ENCODE results near the gene MMS19.
"Not testable (repeated sequence)": the region's sequence is repeated elsewhere in the genome, so short reads cannot be mapped to it uniquely, and the experiment has no call there.

Gene MMS19

DNA sequence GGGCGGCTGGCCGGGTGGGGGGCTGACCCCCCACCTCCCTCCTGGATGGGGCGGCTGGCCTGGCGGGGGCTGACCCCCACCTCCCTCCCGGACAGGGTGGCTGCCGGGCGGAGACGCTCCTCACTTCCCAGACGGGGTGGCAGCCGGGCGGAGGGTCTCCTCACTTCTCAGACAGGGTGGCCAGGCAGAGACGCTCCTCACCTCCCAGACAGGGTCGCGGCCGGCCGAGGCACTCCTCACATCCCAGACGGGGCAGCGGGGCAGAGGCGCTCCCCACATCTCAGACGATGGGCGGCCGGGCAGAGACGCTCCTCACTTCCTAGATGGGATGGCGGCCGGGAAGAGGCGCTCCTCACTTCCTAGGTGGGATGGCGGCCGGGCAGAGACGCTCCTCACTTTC lies 30.7 kb upstream of the MMS19 start:
- DNase-seq = not testable (repeated sequence)

DNA sequence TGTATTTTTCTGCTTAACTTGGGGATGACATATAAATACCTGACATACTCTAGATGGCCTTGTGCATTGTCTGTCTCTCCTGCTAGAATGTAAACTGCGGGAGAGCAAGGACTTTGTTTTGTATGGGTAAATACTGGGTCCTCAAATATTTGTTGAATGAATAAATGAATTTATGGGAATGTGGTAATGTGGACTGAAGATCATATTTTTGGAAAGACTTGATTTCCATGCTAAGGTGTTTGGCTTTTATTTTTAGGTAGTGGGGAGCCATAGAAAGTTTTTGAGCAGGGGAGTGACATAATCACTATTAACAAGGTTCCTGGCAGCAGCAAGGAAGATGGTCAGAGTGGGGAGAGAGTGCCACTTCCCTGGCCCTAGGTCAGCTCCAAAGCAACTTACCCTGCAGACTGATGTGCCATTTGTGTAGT lies 27.5 kb upstream of the MMS19 start:
- DNase-seq = no peak

DNA sequence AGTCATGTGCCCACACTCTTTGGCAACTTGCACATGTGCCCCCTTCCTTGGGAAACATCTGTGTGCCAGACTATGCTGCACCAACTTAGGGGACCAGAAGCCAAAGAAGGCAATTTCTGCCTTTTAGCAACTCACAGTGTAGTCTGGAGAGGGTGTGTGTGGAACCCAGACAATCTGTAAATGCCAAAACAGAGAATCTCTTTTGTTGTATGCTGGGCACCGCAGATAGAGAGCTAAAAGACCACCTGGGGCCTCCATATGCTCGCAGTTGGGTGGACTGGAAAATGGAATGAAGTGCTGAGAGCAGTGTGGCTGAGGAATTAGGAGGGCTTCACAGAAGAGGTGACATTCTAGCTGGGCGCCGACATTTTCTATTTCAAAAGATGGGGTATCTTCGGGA lies 26.9 kb upstream of the MMS19 start:
- DNase-seq = no peak

DNA sequence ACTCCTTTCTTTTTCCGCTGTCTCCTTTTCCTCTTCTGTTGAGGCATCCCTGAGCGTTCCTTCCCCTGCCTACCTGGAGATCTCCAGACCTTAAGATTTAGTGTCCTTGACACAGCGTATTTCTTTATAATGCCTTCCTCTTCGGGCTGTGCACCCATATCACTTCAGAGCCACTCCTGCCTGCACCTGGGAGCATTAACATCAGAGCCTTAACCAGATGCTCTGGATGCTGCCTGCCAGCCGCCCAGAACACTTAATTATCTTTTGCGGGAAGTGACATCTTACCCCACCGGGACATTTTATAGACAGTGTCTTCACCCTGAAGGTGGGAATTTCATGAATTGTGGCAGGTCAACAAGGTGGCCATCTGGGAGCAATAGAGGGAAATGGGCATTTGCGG lies 24.7 kb upstream of the MMS19 start:
- no peak for DNase-seq

DNA sequence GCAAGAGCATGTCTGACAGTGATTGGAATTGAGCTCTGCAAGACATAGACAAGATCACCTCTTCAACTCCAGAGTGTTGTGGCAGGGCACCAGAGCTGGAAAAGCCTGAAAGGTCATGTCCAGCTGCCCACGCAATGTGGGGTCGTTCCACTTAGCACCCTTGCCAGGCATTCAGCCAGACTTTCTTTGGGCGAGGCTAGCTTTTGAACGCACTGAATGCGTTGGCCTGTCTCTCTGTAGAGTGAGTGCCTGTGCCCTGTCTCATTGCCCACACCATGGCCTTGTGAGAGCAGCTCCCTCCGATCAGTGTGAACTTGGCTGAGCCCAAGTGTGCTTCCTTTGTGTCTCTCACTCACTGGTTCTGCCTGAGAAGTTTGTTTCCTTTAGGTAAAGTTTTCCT lies 23.8 kb upstream of the MMS19 start:
- DNase-seq = no peak

DNA sequence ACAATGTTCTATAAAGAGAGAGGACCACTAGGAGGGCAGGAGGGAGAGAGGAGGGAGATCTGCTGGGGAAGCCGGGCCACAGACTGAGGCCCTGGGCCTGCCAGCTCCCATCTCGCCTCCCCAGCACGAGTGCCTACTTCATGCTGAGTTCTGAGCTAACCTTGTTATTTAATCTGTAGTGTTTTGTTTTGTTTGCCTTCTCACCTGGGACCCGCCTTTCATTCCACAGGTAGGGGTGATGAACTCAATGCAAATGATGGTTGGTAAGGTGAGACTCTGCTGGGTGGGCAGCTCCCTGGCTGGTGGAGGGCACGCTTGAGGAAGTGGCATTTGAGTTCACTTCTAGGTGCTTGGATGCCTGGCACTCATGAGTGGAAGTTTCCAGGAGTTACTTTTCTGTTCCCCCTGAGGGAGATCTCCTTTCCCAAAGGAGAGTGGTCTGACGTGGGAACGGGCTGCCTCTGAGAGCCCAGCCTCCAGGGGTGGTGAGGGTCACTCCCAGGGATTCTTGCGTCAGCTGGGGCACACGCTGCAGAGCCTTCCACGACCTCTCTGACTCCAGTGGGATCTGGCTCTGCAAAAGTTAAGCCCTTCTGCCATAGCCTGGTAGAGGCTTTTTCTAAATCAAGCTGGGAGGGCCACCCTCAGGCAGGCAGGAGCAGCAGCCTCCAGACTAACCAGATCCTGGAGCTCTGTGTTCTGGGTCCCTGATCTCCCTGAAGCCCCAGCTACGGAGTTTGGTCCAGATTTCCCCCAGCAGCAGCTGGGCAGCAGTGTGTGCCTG lies 22.9 kb upstream of the MMS19 start:
- DNase-seq = no peak

DNA sequence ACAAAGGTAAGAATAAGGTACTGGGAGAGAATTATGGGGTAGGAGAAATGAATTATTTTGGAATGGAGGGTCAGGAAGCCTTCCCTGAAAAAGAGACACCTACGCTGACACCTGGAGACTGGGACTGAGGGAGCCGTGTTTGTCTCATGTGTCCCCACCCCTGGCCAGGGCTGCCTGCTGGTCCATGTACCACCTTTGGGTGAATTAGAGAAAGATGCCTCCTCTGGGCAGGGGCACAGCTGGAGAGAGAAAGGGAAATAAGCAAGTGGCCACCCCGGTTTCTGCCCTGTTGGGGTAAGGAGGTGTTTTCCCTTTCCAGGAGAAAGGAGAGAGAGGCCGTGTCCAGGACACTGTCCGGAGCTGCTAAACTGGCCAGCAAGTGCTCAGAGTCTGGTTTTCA lies 22.3 kb upstream of the MMS19 start:
- no peak for DNase-seq

DNA sequence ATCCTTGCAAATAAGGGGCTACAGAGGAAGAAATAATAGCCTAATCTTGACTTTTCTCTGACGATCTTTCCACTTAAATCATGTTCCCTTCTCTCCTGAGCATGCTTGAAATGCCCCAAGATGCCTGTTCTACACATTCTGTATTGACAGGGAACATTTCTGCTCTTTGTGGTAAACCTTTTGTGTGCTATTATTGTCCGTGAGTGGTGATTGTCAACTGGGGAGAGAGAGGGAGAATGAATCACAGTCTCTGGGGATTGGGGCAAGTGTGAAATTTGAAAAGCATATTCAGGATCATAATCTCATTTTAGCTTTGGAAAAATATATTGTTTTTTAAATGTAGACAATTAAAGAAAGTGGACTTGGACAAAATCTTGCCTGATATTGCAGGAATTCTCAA lies 21.1 kb upstream of the MMS19 start:
- DNase-seq = no peak

DNA sequence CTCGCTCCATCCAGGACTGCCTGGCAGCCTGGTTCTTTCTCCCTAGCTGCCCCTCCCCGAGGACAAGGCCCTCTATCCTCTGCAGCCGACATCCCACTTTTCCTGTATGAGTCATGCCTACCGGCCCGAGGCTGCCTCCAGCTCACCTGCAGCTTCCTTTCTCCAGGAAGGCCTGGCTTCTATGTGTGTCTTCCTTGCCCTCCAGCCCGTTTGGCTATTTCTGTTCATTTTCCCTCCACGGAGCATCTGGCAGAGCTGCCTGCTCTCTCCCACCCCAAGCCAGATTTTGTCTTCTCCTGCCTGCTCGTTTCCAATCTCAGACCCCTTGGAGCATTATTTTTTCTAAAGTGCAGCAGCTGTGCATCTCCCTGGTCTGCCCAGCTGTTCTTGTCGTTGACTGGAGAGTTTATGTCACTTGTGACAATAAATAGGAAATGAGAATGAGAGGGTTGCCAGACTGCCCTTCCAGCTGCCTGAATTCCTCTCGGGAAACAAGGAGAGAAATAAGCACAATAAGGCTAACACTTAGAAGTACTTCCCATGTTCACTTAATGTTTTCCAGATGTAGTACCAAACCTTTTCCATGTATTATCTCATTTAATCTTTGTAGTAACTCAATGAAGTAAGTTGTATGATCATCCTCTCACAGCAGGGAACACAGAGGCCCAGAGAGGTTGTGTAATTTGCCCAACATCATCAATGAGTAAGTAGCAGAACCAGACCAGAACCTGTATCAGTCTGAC lies 20.2 kb upstream of the MMS19 start:
- DNase-seq = no peak

DNA sequence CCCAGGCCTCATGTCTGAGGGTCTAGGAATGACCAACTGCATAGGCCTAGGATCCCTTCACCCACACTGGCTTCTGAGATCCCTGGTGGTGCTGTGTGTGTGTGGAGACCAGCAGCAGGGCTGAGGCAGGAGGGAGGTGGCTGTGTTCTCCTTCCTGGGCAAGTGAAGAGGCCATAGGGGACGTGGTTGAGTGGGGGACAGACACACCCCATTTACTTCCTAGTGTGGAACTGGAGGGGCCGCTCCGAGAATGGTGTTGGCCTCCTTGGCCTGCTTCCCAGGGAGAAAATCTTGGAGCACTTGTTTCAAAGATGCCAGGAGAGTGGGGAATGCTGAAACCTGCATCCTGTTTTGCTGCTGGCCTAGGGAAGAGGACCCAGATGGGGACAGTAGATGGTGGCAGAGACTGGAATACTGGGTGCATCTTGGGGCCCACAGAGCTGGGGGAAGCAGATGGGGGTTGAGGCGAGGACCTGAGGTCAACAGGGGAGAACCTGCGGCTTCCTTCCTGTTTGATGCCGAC lies 19.6 kb upstream of the MMS19 start:
- no peak for DNase-seq

DNA sequence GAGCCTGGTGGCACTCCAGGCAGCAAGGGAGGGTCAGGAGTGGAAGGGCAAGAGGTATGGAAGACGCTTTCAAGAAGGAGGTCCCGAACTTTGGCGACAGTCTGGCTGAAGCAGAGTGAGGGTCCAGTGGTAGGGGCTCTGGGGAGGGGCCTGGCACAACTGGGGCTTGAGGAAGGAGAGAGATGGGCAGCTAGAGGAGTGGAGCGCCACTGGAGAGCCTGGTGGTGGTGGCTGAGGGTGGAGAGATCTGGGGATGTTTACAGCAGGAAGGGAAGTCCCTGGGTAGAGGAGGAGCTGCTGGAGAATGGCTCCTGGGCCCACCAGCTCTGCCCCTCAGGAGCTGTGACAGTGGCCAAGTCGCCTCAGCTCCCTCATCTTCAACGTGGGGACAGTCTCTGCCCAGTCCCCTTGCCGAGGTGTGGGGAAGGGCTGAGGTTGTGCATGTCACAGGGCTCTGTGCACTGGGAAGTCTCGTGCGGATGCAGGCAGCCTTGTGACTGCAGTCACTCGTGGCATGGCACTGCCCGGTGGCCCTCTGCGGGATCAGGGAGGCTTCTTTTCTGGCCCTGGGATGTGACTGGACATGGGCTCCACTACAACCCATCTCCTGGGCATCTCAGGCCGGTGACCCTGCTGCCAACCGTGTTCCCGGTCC lies 19.0 kb upstream of the MMS19 start:
- no peak for DNase-seq

DNA sequence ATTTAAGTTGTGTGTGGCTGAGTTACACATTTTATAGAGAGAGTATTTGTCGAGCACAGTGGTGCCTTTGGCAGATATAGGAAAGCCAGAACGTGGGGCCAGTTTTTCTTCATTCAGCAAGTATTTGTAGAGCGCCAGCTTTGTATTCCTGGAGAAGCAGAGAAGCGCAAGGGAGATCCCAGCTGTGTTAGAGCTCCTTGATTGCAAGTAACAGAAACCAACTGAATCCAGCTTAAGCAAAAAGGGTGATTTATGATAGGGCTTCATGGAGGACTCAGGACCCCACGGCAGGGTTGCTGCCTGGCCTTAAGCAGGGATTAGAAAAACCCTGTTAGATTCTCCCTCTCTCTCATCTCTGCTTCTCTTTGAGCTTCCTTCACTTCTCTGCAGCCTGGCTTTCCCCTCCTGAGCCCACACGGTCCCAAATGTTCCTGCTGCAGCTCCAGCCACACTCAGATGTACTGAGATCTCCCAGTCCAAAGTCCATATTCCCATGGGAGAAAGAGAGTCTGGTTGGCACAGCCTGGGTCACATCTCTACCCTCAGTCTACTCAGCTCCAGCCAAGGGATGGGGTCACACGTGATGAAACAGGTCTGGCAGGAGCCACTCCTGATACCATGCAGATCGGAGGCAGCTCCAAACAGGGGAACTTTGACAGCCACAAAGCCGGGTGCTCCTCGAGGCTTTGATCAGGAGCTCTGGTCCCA lies 17.2 kb upstream of the MMS19 start:
- no peak for DNase-seq

DNA sequence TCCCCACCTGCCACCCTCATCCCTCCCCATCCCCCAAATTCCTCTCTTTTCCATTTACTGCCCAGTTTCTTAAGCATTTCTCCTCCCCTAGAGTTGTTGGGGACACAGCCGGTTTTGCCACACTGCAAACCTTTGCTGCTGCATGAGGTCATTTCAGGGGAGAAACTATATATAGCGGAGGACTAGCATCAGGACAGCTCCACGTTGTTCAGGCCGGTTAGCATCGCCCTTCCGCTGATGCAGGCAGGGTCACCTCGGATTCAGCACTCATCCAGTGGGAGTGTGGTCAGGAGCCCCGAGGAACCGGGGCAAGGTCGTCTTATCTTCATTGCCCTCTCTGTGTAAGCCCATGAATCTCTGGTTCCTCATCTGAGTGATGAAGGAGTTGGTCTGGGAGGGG lies 16.1 kb upstream of the MMS19 start:
- no peak for DNase-seq

DNA sequence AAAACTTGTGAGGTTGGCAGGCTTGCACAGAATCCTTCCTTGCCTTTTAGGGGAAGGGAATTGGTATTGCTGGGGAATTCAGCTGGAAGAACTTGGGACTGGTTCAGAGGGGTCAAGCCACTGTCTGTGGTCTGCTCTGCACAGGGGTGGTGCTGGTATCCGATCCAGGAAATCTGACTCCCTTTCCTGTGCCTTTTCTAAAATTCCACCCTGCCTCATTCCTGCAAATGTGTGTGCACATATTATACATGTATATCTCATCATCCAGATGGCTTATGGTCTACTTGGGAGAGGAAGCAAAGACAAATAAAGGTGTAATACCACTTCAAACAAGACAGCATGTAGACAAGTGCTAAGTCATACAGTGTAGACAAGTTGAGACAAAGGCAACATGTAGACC lies 14.8 kb upstream of the MMS19 start:
- DNase-seq = no peak

DNA sequence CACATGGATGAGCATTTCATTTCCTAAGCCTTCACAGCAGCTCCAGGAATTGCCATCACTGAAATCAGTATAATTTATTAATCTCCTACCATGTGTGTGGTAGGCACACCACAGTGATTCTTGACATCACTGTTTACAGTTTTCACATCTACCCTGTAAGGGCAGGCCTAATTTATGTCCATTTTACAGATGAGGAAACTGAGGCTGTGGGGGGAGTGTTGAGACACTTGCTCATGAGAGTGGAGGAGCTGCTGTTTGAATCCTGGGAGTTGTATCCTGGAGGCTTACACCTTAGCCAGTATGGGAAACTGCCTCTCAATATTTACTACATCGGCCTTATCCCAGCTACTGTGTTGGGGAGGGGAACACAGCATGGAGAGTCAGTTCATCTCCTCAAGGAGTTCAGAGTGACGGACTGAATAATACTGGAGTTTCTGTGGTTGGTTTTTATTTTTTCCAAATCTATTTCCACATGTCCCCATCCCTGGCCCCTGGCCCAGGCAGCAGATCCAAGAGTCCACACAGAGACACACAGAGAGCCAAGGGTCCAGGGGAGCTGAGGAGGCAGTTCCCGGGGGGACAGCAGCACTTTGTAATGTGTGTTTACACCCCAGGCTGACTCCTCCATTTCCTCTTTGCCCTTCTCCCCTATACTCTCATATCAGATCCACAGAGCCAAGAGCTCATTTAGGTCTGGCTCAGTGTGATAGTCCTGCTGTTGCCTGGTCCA lies 13.7 kb upstream of the MMS19 start:
- DNase-seq = no peak

DNA sequence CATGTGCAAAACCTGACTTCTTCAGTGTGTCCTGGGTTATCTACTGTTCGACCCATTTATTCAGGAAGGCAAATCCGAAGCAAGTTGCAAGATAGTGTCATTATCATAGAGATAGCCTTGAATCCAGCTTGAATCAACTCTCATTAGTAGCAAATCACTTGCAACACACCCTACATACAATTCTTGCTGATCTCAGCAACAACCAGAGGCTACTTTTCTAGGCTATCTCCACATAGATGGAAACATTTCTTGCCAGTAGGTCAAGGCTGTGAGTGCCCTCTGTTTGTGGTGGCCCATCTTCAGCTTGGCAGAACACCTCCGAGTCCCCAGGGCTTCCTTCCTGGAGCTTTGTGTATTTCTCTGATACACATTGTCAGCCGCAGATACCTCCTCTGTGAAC lies 12.5 kb upstream of the MMS19 start:
- no peak for DNase-seq

DNA sequence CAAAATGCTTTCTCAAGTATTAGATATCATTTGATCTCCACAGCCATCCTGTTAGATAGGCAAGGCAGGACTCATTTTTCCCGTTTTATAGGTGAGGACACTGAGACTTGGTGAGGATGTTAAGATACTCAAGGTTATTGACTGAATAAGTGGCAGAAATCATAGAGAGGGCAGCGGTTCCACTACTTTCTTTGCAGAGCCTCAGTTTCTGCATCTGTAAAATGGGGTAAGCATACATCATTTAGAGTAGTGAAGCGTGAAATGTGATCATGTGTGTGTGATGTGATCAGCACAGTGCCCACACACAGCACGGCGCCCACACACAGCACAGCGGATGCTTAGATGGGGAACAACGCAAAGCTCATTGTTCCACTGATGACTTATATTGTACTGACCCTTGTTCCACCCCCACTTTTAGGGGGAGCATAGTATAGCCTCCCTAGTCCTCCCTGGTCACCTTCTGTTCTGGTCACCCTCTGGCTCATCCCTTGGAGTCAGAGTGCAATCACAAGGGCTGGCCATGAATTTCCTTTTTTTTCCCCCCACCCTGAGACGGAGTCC lies 11.0 kb upstream of the MMS19 start:
- DNase-seq = no peak

DNA sequence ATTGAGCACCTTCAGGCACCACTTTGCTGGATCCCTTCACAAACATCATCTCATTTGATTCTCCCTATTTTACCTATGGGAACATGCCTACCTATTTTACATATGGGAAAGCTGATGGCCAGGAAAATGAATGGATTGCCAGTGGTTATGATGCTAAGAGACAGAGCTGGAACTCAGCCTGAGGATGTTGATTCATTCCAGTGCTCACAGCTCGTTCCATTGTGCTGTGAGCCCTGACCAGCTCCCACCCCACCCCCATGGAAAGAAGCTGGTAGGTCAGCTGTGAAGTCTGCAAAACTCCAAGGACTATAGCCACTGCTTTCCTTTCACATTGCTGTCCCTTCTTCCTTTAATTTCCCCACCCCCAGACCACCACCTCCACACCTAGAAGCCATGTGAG lies 10.1 kb upstream of the MMS19 start:
- no peak for DNase-seq

DNA sequence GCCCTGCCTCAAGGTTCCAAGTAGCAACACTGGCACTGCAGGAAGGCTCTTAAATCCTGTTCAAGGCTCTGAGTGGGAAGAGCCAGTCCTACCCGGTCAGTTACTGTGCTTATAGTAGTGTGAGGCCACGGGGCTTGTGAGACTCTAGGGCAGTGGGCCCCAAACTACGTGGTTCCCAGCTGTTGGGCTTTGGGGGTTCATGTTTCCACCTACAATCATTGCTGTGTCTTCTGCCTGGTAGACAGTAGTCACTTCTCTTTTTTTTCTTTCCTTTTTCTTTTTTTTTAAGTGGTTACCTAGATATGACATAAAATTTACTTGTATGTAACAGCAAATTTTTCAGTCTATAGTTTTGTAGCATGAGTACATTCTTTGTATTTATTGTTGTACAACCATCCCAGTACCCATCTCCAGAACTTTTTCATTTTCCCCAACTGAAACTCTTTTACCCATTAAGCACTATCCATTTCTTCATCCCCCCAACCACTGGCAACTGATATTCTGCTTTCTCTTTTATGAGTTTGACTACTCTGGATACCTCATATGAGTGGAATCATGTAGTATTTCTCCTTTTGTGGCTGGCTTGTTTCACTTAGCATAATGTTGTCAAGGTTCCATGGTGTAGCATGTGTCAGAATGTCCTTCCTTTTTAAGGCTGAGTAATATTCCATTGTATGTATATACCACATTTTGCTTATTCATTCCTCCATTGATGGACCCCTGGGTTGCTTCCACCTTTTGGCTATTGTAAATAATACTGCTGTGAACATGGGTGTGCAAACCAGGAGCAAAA lies 8.2 kb upstream of the MMS19 start:
- no peak for DNase-seq

DNA sequence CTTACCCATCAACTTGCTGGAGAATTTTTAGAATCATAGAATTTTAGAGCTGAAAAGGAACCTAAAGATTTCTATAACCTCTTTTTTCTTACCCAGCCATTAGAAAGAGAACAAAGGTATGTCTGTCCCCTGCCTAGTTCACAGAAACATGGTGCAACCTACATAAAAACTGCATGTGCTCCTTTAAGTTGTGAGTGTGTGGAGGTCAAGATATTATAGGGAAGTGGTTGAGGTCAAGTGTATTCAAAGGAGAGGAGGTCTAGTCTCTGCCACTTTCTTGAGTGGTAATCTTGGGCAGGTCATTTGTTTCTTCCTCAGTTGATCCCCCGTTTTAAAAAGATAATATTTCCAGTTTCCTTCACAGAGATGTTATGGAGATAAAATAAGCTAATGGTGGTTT lies 6.9 kb upstream of the MMS19 start:
- DNase-seq = no peak

DNA sequence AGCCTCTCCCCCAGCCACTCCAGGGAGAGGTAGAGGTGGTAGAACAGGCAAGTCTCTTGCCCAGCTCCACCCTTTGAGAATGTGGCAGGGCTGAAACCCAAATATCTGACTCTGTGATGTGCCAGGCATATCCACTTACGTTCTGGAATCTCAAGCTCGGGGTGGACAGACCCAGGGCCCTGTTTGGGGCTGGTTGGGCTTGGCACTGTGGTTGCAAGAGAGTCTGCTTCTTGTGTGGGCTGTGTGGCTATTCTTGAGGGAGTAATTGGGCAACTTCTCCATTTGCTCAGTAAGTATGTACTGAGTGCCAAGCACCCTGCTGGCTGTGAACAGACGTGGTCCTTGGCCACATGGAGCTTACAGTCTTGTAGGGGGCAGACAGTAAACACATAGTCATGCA lies 5.2 kb upstream of the MMS19 start:
- no peak for DNase-seq

Data from NK-92 treated with Interleukin-12 subunit alpha and Interleukin-12 subunit beta, amount 100 ng/mL, for 24 hours (cell line).